Endodermal cell (in vitro differentiated cells): ENCODE results near the gene DNMBP. TPM values are rescaled to one million over a fixed set of nuclear protein-coding genes. Genes with fewer than 3 reads are reported as not detected.
A peak's percentile ranks its signal among the peaks of the same experiment; 100 is the strongest.

Experiments used
- DNase-seq: peaks from one replicate; pipeline ENCODE4 v3.0.0-alpha.2; 2017
- H3K27ac ChIP-seq: 2 replicates; pipeline ENCODE4 v1.5.1; 2013; ENCODE audit warnings: mild to moderate bottlenecking, low read depth, low read length, moderate library complexity
- H3K27me3 ChIP-seq: 2 replicates; pipeline ENCODE4 v1.6.1; 2013; ENCODE audit warnings: mild to moderate bottlenecking, low read length, moderate library complexity; ENCODE audit not compliant: insufficient read depth, control insufficient read depth, poor library complexity, severe bottlenecking
- H3K36me3 ChIP-seq: 2 replicates; pipeline ENCODE4 v1.7.0; 2013; ENCODE audit warnings: mild to moderate bottlenecking, low read length, moderate library complexity; ENCODE audit not compliant: control insufficient read depth, insufficient read depth
- H3K4me1 ChIP-seq: one replicate; pipeline ENCODE4 v1.7.0; 2013; ENCODE audit warnings: low read length; ENCODE audit not compliant: control insufficient read depth, insufficient read depth
- H3K4me3 ChIP-seq: 2 replicates; pipeline ENCODE4 v1.5.1; 2013; ENCODE audit warnings: mild to moderate bottlenecking, low read length, moderate library complexity
- H3K9ac ChIP-seq: 2 replicates; pipeline ENCODE4 v1.6.1; 2013; ENCODE audit warnings: mild to moderate bottlenecking, low read length, moderate library complexity; ENCODE audit not compliant: poor library complexity, severe bottlenecking; ENCODE audit errors: extremely low read depth
- H3K9me3 ChIP-seq: 2 replicates; pipeline ENCODE4 v1.6.1; 2013; ENCODE audit warnings: mild to moderate bottlenecking, low read length, moderate library complexity; ENCODE audit not compliant: control insufficient read depth
- H3K27ac Mint-ChIP-seq: 2 replicates; pipeline ENCODE4 v1.8.0; 2020; ENCODE audit warnings: mixed read lengths
- H3K27me3 Mint-ChIP-seq: 2 replicates; pipeline ENCODE4 v1.8.0; 2021; ENCODE audit warnings: mild to moderate bottlenecking, mixed read lengths; ENCODE audit not compliant: insufficient read depth
- H3K36me3 Mint-ChIP-seq: 2 replicates; pipeline ENCODE4 v1.8.0; 2020; ENCODE audit warnings: low read depth, mixed read lengths
- H3K4me1 Mint-ChIP-seq: 2 replicates; pipeline ENCODE4 v1.8.0; 2020; ENCODE audit warnings: mixed read lengths
- H3K4me3 Mint-ChIP-seq: 2 replicates; pipeline ENCODE4 v1.8.0; 2020; ENCODE audit warnings: mild to moderate bottlenecking, moderate library complexity, mixed read lengths
- H3K9me3 Mint-ChIP-seq: 2 replicates; pipeline ENCODE4 v1.8.0; 2020; ENCODE audit warnings: mild to moderate bottlenecking, mixed read lengths
- WGBS, 2 experiments: methylation state at CpG; one replicate each; pipeline versions ENCODE4 v1.1.5 to v1.1.7; 2013; ENCODE audit warnings: missing lambda C conversion rate in 2 of 2, mixed read lengths in 1 of 2; ENCODE audit not compliant: insufficient coverage in 1 of 2, insufficient read length in 1 of 2; 5-methylcytosine and 5-hydroxymethylcytosine counted together
- total RNA-seq, 2 donors: library from RNA; stranded (reverse); fragmentation: NEBNext Ultra II Directional in 1 of 2; extraction: Animal tissue kit (Norgen Biotek cat#: 25700) in 1 of 2; gene quantifications; 2 replicates in 1 of 2; 3 replicates in 1 of 2; pipeline ENCODE4 v1.2.1, GENCODE V29; 2021
- TF ChIP-seq, protein P1 (sequence below): fragments of 200-600 bp; sonication (generic); conservative IDR thresholded peaks from 2 replicates; pipeline ENCODE4 v1.5.0; 2021; ENCODE audit warnings: antibody characterized with exemption, mild to moderate bottlenecking

The DNMBP gene
- total RNA-seq, 2 donors from 2014 or later, result 45.4 to 85.4 TPM

GRCh38 chr10:99920901-99921300, 88.8 kb downstream of the DNMBP start:
- peaks cover 25% of the 10 kb centered on the region for H3K36me3 ChIP-seq
- Mint-ChIP-seq H3K27me3 (no peaks in the 10 kb centered on the region), H3K9me3 (no peaks in the 10 kb centered on the region), H3K36me3 (peaks cover 40% of the 10 kb centered on the region), H3K27ac (no peak overlapping the region), H3K4me3 (no peak overlapping the region), H3K4me1 (peaks cover 19% of the 10 kb centered on the region)
- no peak overlapping the region for H3K9ac ChIP-seq
- TF ChIP-seq, protein P1, sequence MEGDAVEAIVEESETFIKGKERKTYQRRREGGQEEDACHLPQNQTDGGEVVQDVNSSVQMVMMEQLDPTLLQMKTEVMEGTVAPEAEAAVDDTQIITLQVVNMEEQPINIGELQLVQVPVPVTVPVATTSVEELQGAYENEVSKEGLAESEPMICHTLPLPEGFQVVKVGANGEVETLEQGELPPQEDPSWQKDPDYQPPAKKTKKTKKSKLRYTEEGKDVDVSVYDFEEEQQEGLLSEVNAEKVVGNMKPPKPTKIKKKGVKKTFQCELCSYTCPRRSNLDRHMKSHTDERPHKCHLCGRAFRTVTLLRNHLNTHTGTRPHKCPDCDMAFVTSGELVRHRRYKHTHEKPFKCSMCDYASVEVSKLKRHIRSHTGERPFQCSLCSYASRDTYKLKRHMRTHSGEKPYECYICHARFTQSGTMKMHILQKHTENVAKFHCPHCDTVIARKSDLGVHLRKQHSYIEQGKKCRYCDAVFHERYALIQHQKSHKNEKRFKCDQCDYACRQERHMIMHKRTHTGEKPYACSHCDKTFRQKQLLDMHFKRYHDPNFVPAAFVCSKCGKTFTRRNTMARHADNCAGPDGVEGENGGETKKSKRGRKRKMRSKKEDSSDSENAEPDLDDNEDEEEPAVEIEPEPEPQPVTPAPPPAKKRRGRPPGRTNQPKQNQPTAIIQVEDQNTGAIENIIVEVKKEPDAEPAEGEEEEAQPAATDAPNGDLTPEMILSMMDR, result no peak
- H3K27ac ChIP-seq, result no peak overlapping the region
- 92 to 97% methylated on average over 4 of the region's 4 CpGs for WGBS, 2 experiments
- H3K27me3 ChIP-seq, result no peaks in the 10 kb centered on the region
- no peak for DNase-seq
- no peaks in the 10 kb centered on the region for H3K4me1 ChIP-seq
- no peak overlapping the region for H3K4me3 ChIP-seq
- no peaks in the 10 kb centered on the region for H3K9me3 ChIP-seq

DNA sequence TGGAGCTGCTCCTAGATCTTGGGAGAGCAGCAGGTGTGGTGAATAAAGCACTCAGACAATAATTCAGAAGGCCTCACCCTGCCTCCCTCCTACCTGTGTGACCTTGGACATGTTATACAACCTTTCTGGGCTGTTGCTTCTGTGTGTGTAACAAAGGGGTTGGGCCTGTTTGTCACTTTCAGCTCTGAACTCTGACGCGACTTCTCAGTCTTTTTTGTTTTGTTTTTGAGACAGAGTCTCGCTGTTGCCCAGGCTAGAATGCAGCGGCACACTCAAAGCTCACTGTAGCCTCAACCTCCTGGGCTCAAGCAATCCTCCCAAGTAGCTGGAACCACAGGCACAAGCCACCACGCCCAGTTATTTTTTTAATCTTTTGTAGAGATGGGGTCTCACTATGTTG, 89.3 kb downstream of the DNMBP start:
- DNase-seq, result no peak
- peaks cover 29% of the 10 kb centered on the region for H3K36me3 ChIP-seq
- WGBS, 2 experiments, result 92 to 95% methylated on average over 5 of the region's 5 CpGs
- no peak overlapping the region for H3K4me3 Mint-ChIP-seq
- peaks cover 44% of the 10 kb centered on the region for H3K36me3 Mint-ChIP-seq
- H3K27ac ChIP-seq, result no peak overlapping the region
- peak overlapping the region; percentile 49 for H3K27ac Mint-ChIP-seq
- peaks cover 19% of the 10 kb centered on the region for H3K4me1 Mint-ChIP-seq
- no peak overlapping the region for H3K9ac ChIP-seq
- H3K27me3 ChIP-seq, result no peaks in the 10 kb centered on the region
- no peaks in the 10 kb centered on the region for H3K9me3 Mint-ChIP-seq
- H3K4me3 ChIP-seq, result no peak overlapping the region
- no peaks in the 10 kb centered on the region for H3K4me1 ChIP-seq
- TF ChIP-seq, protein P1, result no peak
- H3K9me3 ChIP-seq, result no peaks in the 10 kb centered on the region
- H3K27me3 Mint-ChIP-seq, result no peaks in the 10 kb centered on the region

- no peaks in the 10 kb centered on the region for H3K9me3 ChIP-seq
- peak overlapping the region; percentile 95 for H3K27ac ChIP-seq
- peak overlapping the region; percentile 67 for H3K4me3 ChIP-seq
- peaks cover 33% of the 10 kb centered on the region for H3K36me3 ChIP-seq
- Mint-ChIP-seq H3K27me3 (no peaks in the 10 kb centered on the region), H3K27ac (peak overlapping the region; percentile 96), H3K4me3 (peak overlapping the region; percentile 56), H3K36me3 (peaks cover 36% of the 10 kb centered on the region), H3K9me3 (no peaks in the 10 kb centered on the region), H3K4me1 (peaks cover 25% of the 10 kb centered on the region)
- 12 to 16% methylated on average over 7 to 10 of the region's 10 CpGs for WGBS, 2 experiments
- TF ChIP-seq, protein P1, result no peak
- peak; percentile 96 for DNase-seq
- H3K4me1 ChIP-seq, result peaks cover 5% of the 10 kb centered on the region
- no peaks in the 10 kb centered on the region for H3K27me3 ChIP-seq
- peak overlapping the region; percentile 27 for H3K9ac ChIP-seq
Measured at GRCh38 chr10:99917963-99918825, 91.6 kb downstream of the DNMBP start.
